Chondrocyte (in vitro differentiated cells): ENCODE results near the gene CCDC70. TPM values are rescaled to one million over a fixed set of nuclear protein-coding genes. Genes with fewer than 3 reads are reported as not detected.

ENCODE experiments used
- DNase-seq: peaks from one replicate; pipeline ENCODE4 v3.0.0; 2021; ENCODE audit warnings: mixed read lengths, low spot score
- H3K27ac Mint-ChIP-seq: one replicate; pipeline ENCODE4 v1.8.0; 2021; ENCODE audit warnings: mild to moderate bottlenecking, moderate library complexity, mixed read lengths; ENCODE audit not compliant: unreplicated experiment
- H3K27me3 Mint-ChIP-seq: 2 replicates; pipeline ENCODE4 v1.8.0; 2021; ENCODE audit warnings: low read depth, mixed read lengths
- H3K36me3 Mint-ChIP-seq: 2 replicates; pipeline ENCODE4 v1.8.0; 2021; ENCODE audit warnings: low read depth, mixed read lengths
- H3K4me1 Mint-ChIP-seq: 2 replicates; pipeline ENCODE4 v1.8.0; 2021; ENCODE audit warnings: low read depth, mild to moderate bottlenecking, mixed read lengths
- H3K4me3 Mint-ChIP-seq: one replicate; pipeline ENCODE4 v1.8.0; 2021; ENCODE audit warnings: mild to moderate bottlenecking, moderate library complexity, mixed read lengths; ENCODE audit not compliant: unreplicated experiment
- H3K9me3 Mint-ChIP-seq: 2 replicates; pipeline ENCODE4 v1.8.0; 2021; ENCODE audit warnings: low read depth, mixed read lengths
- CTCF ChIP-seq: fragments of 200-600 bp; sonication (generic); IDR thresholded peaks from 2 replicates; pipeline ENCODE4 v1.5.0; 2021; ENCODE audit warnings: antibody characterized with exemption, mild to moderate bottlenecking, moderate library complexity
- total RNA-seq: library from RNA; stranded (reverse); gene quantifications from 3 replicates; pipeline ENCODE4 v1.2.1, GENCODE V29; 2021

The CCDC70 gene
- total RNA-seq, 1 donor from 2014 or later = not detected

- Mint-ChIP-seq H3K27me3 (peaks cover 26% of the 10 kb centered on the region), H3K27ac (no peak overlapping the region), H3K4me1 (no peaks in the 10 kb centered on the region), H3K9me3 (no peaks in the 10 kb centered on the region), H3K4me3 (no peak overlapping the region), H3K36me3 (no peaks in the 10 kb centered on the region)
- DNase-seq = no peak
- no peak for TF ChIP-seq CTCF
Measured at GRCh38 chr13:51831519-51831918, 30.2 kb upstream of the CCDC70 start.

GRCh38 chr13:51832471-51833152, 29.2 kb upstream of the CCDC70 start:
- Mint-ChIP-seq H3K27ac (no peak overlapping the region), H3K4me3 (no peak overlapping the region), H3K36me3 (no peaks in the 10 kb centered on the region), H3K27me3 (peaks cover 23% of the 10 kb centered on the region), H3K4me1 (no peaks in the 10 kb centered on the region), H3K9me3 (no peaks in the 10 kb centered on the region)
- peak; percentile 65 for TF ChIP-seq CTCF
- DNase-seq = no peak

GRCh38 chr13:51833980-51834379, 27.8 kb upstream of the CCDC70 start:
- Mint-ChIP-seq H3K9me3 (no peaks in the 10 kb centered on the region), H3K4me3 (no peak overlapping the region), H3K4me1 (peaks cover 8% of the 10 kb centered on the region), H3K27ac (no peak overlapping the region), H3K27me3 (peaks cover 14% of the 10 kb centered on the region), H3K36me3 (no peaks in the 10 kb centered on the region)
- no peak for TF ChIP-seq CTCF
- no peak for DNase-seq

- no peak overlapping the region for H3K4me3 Mint-ChIP-seq
- no peaks in the 10 kb centered on the region for H3K9me3 Mint-ChIP-seq
- H3K4me1 Mint-ChIP-seq = peaks cover 8% of the 10 kb centered on the region
- H3K27me3 Mint-ChIP-seq = peaks cover 14% of the 10 kb centered on the region
- no peaks in the 10 kb centered on the region for H3K36me3 Mint-ChIP-seq
- H3K27ac Mint-ChIP-seq = no peak overlapping the region
- no peak for DNase-seq
- TF ChIP-seq CTCF = no peak
Measured at GRCh38 chr13:51834581-51835171, 27.1 kb upstream of the CCDC70 start.

- no peaks in the 10 kb centered on the region for H3K36me3 Mint-ChIP-seq
- no peak for TF ChIP-seq CTCF
- no peaks in the 10 kb centered on the region for H3K9me3 Mint-ChIP-seq
- H3K27ac Mint-ChIP-seq = no peak overlapping the region
- no peak for DNase-seq
- peaks cover 14% of the 10 kb centered on the region for H3K27me3 Mint-ChIP-seq
- H3K4me1 Mint-ChIP-seq = peaks cover 8% of the 10 kb centered on the region
- H3K4me3 Mint-ChIP-seq = no peak overlapping the region
Measured at GRCh38 chr13:51837016-51837415, 24.8 kb upstream of the CCDC70 start.
